Lower leg skin (tissue), 3 donors: ENCODE data around the gene BLM.

Source experiments
- POLR2A ChIP-seq, 2 donors: fragments of 450-650 bp; IDR thresholded peaks; one replicate each; pipeline ENCODE4 v1.6.1; 2016 to 2017; ENCODE audit warnings: antibody characterized with exemption in 2 of 2, mild to moderate bottlenecking in 1 of 2, moderate library complexity in 1 of 2
- TF ChIP-seq, protein P1 (sequence below), 3 donors: fragments of 450-650 bp; IDR thresholded peaks; one replicate each; pipeline ENCODE4 v1.5.1; 2016; ENCODE audit warnings: antibody characterized with exemption in 3 of 3, mild to moderate bottlenecking in 3 of 3, moderate library complexity in 2 of 3

DNA sequence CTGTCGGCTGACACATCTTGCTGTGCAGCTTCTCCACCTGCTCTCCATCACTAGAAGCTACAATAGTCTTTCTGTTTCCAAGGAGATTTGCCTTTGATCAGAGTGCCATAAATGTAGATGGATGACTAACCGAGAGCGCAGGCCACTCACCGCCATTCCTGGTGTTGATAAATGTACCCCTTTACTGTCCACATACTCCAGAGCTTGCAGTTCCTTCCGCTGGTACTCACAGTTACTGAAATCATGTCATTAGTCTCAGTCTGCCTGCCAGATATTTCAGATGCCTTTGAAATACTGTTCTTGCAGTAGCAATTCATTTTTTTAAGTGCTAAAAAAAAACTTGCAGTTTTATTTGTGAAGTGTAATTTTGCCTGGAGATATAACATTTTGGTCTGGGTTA lies 72.3 kb downstream of the BLM start:
- TF ChIP-seq, protein P1, sequence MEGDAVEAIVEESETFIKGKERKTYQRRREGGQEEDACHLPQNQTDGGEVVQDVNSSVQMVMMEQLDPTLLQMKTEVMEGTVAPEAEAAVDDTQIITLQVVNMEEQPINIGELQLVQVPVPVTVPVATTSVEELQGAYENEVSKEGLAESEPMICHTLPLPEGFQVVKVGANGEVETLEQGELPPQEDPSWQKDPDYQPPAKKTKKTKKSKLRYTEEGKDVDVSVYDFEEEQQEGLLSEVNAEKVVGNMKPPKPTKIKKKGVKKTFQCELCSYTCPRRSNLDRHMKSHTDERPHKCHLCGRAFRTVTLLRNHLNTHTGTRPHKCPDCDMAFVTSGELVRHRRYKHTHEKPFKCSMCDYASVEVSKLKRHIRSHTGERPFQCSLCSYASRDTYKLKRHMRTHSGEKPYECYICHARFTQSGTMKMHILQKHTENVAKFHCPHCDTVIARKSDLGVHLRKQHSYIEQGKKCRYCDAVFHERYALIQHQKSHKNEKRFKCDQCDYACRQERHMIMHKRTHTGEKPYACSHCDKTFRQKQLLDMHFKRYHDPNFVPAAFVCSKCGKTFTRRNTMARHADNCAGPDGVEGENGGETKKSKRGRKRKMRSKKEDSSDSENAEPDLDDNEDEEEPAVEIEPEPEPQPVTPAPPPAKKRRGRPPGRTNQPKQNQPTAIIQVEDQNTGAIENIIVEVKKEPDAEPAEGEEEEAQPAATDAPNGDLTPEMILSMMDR (IDR thresholded peaks at IDR 0.05), result no peak
- no peak for TF ChIP-seq POLR2A (IDR thresholded peaks at IDR 0.05)
